Esophagus squamous epithelium (tissue), 4 donors: ENCODE measurements around the gene TNRC6A.

ENCODE experiments used
- CTCF ChIP-seq, 6 experiments: fragments of 450-650 bp in 4 of 6; fragments of 200-600 bp in 2 of 6; sonication (generic) in 2 of 6; IDR thresholded peaks; one replicate each; pipeline ENCODE4 v1.5.1; 2016 to 2019; ENCODE audit warnings: antibody characterized with exemption in 6 of 6, mild to moderate bottlenecking in 4 of 6, moderate library complexity in 4 of 6
- POLR2A ChIP-seq, 4 donors: fragments of 450-650 bp; IDR thresholded peaks; one replicate each; pipeline ENCODE4 v1.6.1; 2017; ENCODE audit warnings: antibody characterized with exemption in 4 of 4, mild to moderate bottlenecking in 4 of 4, moderate library complexity in 3 of 4

- TF ChIP-seq CTCF (IDR thresholded peaks at IDR 0.05) (no peak), POLR2A (IDR thresholded peaks at IDR 0.05) (no peak)
Measured at GRCh38 chr16:24753437-24753836, 24.0 kb downstream of the TNRC6A start.
